Common myeloid progenitor, CD34-positive (primary cell): Measurements from ENCODE around the gene LYSMD1.

Experiments
- CTCF ChIA-PET: fragments of 350-600 bp; sonication (Branson Sonifier 250); formaldehyde crosslinking; loops from one replicate; lab custom pipeline; 2021; ENCODE audit warnings: antibody characterized with exemption; lab: Charles Lee
- POLR2A ChIA-PET: fragments of 350-600 bp; sonication (Branson Sonifier 250); formaldehyde crosslinking; loops from one replicate; lab custom pipeline; 2021; ENCODE audit warnings: antibody characterized with exemption; lab: Charles Lee
- DNase-seq, 3 donors: peaks; one replicate each; pipeline versions ENCODE4 v3.0.0 to v3.0.0-alpha.2; 2013
- H3K27ac ChIP-seq, 2 experiments: 1 replicate in 1 of 2; 2 replicates in 1 of 2; pipeline ENCODE4 v1.7.0; 2013; ENCODE audit warnings: inconsistent platforms in 2 of 2, low read length in 2 of 2, mild to moderate bottlenecking in 2 of 2, low read depth in 1 of 2, moderate library complexity in 1 of 2; ENCODE audit not compliant: severe bottlenecking in 2 of 2, insufficient read depth in 1 of 2, poor library complexity in 1 of 2
- H3K27me3 ChIP-seq, 5 experiments: replicated peaks in 2 of 5; 1 replicate in 3 of 5; 2 replicates in 2 of 5; pipeline versions ENCODE4 v1.6.1 to v1.7.0; 2013; ENCODE audit warnings: low read length in 4 of 5, mild to moderate bottlenecking in 2 of 5, moderate library complexity in 2 of 5, inconsistent platforms in 1 of 5; ENCODE audit not compliant: insufficient read depth in 5 of 5, control insufficient read depth in 4 of 5
- H3K36me3 ChIP-seq, 4 experiments: 1 replicate in 2 of 4; 2 replicates in 2 of 4; pipeline versions ENCODE4 v1.6.1 to v1.7.0; 2013; ENCODE audit warnings: low read length in 3 of 4, control low read depth in 1 of 4, mild to moderate bottlenecking in 1 of 4; ENCODE audit not compliant: control insufficient read depth in 4 of 4, insufficient read depth in 4 of 4
- H3K4me1 ChIP-seq, 4 experiments: 1 replicate in 3 of 4; 2 replicates in 1 of 4; pipeline versions ENCODE4 v1.6.1 to v1.7.1; 2013; ENCODE audit warnings: low read length in 3 of 4, mild to moderate bottlenecking in 3 of 4, control low read depth in 1 of 4, inconsistent platforms in 1 of 4, moderate library complexity in 1 of 4; ENCODE audit not compliant: control insufficient read depth in 4 of 4, insufficient read depth in 4 of 4; ENCODE audit errors: control extremely low read depth in 1 of 4
- H3K4me3 ChIP-seq, 7 experiments: 1 replicate in 4 of 7; 2 replicates in 3 of 7; pipeline versions ENCODE4 v1.5.1 to v1.7.0; 2013; ENCODE audit warnings: mild to moderate bottlenecking in 7 of 7, low read length in 6 of 7, moderate library complexity in 6 of 7, inconsistent platforms in 2 of 7, low read depth in 2 of 7, control low read depth in 1 of 7; ENCODE audit not compliant: insufficient read depth in 4 of 7, control insufficient read depth in 1 of 7; ENCODE audit errors: extremely low read depth in 1 of 7
- H3K9me3 ChIP-seq, 5 experiments: 1 replicate in 4 of 5; 2 replicates in 1 of 5; pipeline versions ENCODE4 v1.6.1 to v1.7.1; 2013; ENCODE audit warnings: low read length in 4 of 5, mild to moderate bottlenecking in 2 of 5, inconsistent platforms in 1 of 5, low read depth in 1 of 5, moderate library complexity in 1 of 5; ENCODE audit not compliant: control insufficient read depth in 4 of 5, insufficient read depth in 2 of 5; ENCODE audit errors: control extremely low read depth in 1 of 5
- WGBS: methylation state at CpG from one replicate; pipeline ENCODE4 v1.1.5; 2013; ENCODE audit not compliant: insufficient coverage; 5-methylcytosine and 5-hydroxymethylcytosine counted together

Gene LYSMD1

DNA sequence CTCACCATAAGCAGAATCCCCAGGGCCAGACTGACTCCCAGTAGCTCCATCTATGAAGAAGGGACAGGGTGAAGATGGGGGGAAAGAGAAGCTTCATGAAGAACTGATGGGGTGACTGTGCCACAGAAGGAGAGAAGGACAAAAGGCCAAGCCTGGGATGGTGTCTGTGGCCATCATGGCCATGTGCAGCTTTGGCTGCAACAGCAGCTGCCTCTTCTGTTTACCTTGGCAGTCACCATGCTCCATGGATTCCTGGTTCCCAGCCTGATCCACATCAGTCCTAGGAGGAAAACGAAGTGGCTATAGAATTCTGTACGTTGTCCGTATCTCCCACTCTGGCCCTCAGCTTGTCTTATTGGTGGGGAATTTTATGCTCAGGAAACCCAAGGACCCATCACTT is 31.3 kb downstream of the LYSMD1 start:
- POLR2A ChIA-PET, result interaction anchor here (0.6 to 0.8 kb wide), 2 partner anchors 16 to 95 kb away, joined by 5 read pairs; no protein-coding TSS in a partner anchor
- no CpG with 5 or more reads among the region's 3 CpGs for WGBS

DNA sequence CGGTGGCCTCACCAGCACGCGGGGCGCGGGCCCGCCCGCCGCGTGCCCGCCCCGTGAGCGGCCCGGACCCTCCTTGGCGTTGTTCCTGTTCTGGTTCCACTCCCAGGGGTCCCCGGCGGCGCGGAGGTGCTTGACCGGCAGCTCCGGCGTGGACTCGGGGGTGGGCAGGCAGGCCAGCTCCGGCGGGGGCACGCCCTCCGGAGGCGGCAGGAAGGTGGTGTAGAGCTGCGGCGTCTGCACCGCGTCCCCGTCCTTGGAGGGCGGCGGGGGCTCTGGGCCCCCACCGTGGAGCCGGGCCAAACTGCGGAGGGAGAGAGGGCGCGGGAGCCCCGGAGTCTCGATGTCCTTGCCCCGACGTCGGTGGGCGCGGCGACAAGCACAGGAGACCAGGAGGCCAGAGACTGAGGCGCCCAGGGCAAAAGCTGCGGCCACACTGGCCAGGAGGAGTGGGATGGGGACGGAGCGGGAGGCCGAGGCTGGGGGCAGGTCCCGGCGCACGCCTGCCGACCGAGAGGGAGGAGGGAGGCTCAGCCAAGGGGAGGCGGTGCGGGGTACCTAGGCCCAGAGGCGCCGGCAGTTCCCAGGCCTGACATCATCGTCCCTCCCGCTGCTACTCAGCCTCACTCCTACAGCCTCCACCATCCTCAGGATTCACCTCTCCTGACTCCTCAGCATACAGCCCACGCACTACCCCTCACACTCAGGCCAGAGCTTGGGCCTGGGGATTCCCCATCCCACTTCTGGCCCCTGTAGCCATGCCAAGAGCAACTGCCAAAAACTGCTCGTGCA is 32.5 kb downstream of the LYSMD1 start:
- H3K36me3 ChIP-seq, result peaks cover 0 to 16% (median 7%) of the 10 kb centered on the region in 4 experiments
- no peaks in the 10 kb centered on the region for H3K9me3 ChIP-seq
- no peak overlapping the region for H3K4me3 ChIP-seq
- H3K4me1 ChIP-seq, result peaks cover 0 to 9% (median 5%) of the 10 kb centered on the region in 4 experiments
- no peak for DNase-seq
- H3K27me3 ChIP-seq, result peaks cover 0 to 4% (median 0%) of the 10 kb centered on the region in 5 experiments
- ChIA-PET POLR2A (interaction anchor here (0.9 kb wide), 1 partner anchor 11 kb away, joined by 4 read pairs; no protein-coding TSS in a partner anchor), CTCF (interaction anchor here (0.6 to 1.2 kb wide), 3 partner anchors 11 to 111 kb away, joined by 3 to 4 read pairs (median 3); no protein-coding TSS in a partner anchor)
- WGBS, result 92% methylated on average over 45 of the region's 65 CpGs
- no peak overlapping the region for H3K27ac ChIP-seq

More for the DNA sequence above, 31.3 kb downstream of the LYSMD1 start:
- Histone ChIP-seq H3K4me3 (no peak overlapping the region), H3K4me1 (peaks cover 0 to 9% (median 5%) of the 10 kb centered on the region in 4 experiments), H3K9me3 (no peaks in the 10 kb centered on the region), H3K27me3 (peaks cover 0 to 6% (median 0%) of the 10 kb centered on the region in 5 experiments), H3K36me3 (peaks cover 0 to 18% (median 7%) of the 10 kb centered on the region in 4 experiments), H3K27ac (no peak overlapping the region)
- DNase-seq, result no peak
- CTCF ChIA-PET, result interaction anchor here (1.1 to 5.1 kb wide), 4 partner anchors 9 to 38 kb away, joined by 3 to 33 read pairs (median 4); partner anchors contain the start of gene TNFAIP8L2

DNA sequence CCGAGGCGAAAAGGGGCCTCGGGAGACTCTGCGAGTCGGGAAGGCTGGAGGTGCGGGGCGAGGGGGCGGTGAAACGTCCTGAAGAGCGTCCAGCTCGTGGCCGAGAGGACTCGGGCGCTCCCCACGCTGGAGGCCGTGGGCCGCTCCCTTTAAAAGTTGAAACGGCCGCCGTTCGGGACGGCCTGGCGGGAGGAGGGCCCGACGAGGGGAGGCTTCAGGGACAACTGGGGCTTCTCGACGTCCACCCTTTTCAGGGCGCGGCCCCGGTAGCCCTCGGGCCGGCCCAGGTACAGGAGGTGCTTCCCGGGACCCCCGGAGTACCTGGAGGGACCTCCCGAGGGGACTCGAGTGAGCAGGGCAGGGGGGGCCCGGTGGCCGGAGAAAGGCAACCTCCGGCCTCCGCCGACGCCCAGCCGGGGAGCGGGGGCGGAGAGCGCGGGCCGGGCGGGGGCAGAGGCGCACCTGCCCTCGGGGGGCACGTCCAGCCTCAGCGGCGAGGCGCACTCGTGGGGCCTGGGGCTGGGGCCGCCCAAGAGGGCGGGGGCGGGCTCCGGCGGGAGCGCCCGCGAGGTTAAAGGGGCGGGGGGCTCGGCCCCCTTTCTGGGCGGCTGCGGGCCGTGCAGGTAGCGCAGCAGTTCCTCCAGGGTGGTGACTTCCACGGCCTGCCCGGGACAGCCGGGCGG is 33.2 kb downstream of the LYSMD1 start:
- no peak for DNase-seq
- CTCF ChIA-PET, result interaction anchor here (0.6 to 5.1 kb wide), 4 partner anchors 10 to 110 kb away, joined by 3 to 26 read pairs (median 8); partner anchors contain the start of gene TNFAIP8L2
- no peaks in the 10 kb centered on the region for H3K9me3 ChIP-seq
- H3K27me3 ChIP-seq, result peaks cover 0 to 4% (median 0%) of the 10 kb centered on the region in 5 experiments
- H3K4me3 ChIP-seq, result no peak overlapping the region
- POLR2A ChIA-PET, result interaction anchor here (0.9 kb wide), 1 partner anchor 11 kb away, joined by 4 read pairs; no protein-coding TSS in a partner anchor
- H3K36me3 ChIP-seq, result peaks cover 0 to 16% (median 5%) of the 10 kb centered on the region in 4 experiments
- no peak overlapping the region for H3K27ac ChIP-seq
- H3K4me1 ChIP-seq, result peaks cover 0 to 9% (median 5%) of the 10 kb centered on the region in 4 experiments
- WGBS, result 97% methylated on average over 66 of the region's 74 CpGs

DNA sequence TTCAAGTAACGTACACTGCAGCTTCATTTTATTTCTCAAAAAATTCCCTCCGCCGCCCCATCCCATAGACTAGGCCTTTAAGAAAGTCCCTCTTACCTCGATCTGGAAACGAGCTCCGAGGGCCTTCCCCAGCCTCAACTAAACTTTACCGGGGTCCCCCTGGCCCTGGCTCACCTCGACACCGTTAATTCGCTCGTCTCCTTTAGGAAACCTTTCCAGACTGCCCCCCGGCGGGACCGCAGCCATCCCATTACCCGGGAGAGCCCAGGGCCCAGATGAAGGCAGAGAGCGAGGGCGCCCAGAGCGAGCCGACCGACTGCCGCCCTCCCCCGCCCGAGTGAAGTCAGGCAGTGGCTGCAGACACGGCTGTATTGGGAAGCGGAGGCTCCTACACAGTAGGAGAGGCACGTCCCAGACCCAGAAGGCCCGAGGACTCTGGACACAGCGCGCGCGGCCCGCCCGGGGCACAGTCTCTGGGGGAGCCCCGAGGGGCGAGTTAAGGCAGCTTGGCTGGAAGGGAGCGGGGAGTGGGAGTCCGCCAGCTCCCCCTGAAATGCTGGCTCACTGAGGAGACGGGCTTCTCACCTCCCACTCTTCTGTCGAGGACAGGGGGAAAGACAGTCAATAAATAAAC is 33.9 kb downstream of the LYSMD1 start:
- peak overlapping the region in 5 of 7 experiments; percentile 38 to 74 (median 60) for H3K4me3 ChIP-seq
- H3K36me3 ChIP-seq, result peaks cover 0 to 16% (median 5%) of the 10 kb centered on the region in 4 experiments
- H3K9me3 ChIP-seq, result no peaks in the 10 kb centered on the region
- ChIA-PET CTCF (interaction anchor here (1.2 to 5.1 kb wide), 5 partner anchors 10 to 29 kb away, joined by 3 to 26 read pairs (median 10); partner anchors contain the start of gene TNFAIP8L2), POLR2A (interaction anchor here (0.6 to 1.7 kb wide), 3 partner anchors 11 to 267 kb away, joined by 3 to 4 read pairs (median 3); partner anchors contain the start of gene PSMB4)
- 78% methylated on average over 27 of the region's 39 CpGs for WGBS
- peaks cover 0 to 4% (median 0%) of the 10 kb centered on the region in 5 experiments for H3K27me3 ChIP-seq
- H3K27ac ChIP-seq, result peak overlapping the region in 1 of 2 experiments; percentile 26
- peaks cover 0 to 9% (median 5%) of the 10 kb centered on the region in 4 experiments for H3K4me1 ChIP-seq
- no peak for DNase-seq

DNA sequence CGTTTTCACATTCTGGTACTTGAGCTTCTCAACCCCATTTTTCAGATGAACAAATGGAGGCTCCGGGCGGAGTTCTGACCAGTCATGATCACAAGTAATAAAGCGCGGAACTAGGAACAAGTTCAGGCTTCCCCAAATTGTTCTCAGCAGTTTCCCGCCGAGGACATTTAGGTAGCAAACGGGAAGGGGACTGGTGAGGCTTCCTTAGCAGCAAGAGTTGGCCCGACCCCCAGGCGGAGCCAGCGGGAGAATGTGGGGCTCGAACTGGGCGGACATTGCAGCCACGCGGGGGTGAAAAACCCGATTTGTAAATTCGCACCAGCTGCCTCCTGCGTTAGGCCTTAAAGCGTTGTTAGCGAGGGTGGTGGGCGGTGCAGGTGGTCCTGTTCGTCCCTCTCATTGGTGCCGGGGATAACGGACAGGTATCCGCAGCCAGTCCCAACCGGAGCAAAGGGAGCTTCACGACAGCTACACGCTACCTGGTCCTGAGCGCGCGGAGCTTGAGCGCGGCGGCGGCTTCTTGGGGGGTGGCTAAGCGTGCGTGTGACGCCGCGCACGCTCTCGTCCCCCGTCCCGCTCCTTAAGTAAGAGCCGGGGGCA is 34.6 kb downstream of the LYSMD1 start:
- ChIA-PET CTCF (interaction anchor here (1.2 to 5.1 kb wide), 6 partner anchors 9 to 31 kb away, joined by 3 to 26 read pairs (median 8); partner anchors contain the start of gene TNFAIP8L2), POLR2A (interaction anchor here (0.7 to 1.7 kb wide), 2 partner anchors 12 to 268 kb away, joined by 3 to 4 read pairs; partner anchors contain the start of gene PSMB4)
- Histone ChIP-seq H3K36me3 (peaks cover 0 to 9% (median 3%) of the 10 kb centered on the region in 4 experiments), H3K4me1 (peaks cover 0 to 9% (median 5%) of the 10 kb centered on the region in 4 experiments), H3K4me3 (peak overlapping the region in 6 of 7 experiments; percentile 5 to 74 (median 50)), H3K27ac (peak overlapping the region in 1 of 2 experiments; percentile 26), H3K27me3 (peaks cover 0 to 4% (median 0%) of the 10 kb centered on the region in 5 experiments), H3K9me3 (no peaks in the 10 kb centered on the region)
- peak; percentile 95 to 98 (median 97) for DNase-seq
- WGBS, result under 1% methylated on average over 44 of the region's 45 CpGs

DNA sequence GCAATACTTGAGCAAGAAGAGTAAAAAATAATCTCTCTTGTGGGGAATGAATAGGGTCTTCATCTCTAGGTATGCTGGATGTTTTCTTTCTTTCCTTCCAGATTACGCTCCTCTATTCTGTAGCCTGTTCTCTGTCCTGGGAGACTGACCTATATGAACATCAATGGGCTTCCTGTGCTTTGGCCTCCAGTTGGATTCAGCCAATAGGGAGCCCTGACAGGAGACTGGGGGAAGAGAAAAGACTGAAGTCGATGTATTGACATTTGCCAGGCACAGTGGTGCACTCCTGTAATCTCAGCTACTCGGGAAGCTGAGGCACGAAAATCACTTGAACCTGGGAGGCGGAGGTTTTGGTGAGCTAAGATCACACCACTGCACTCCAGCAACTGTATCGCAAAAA is 36.9 kb downstream of the LYSMD1 start:
- ChIA-PET POLR2A (interaction anchor here (0.6 kb wide), 1 partner anchor 454 kb away, joined by 3 read pairs; no protein-coding TSS in a partner anchor), CTCF (interaction anchor here (0.6 to 5.1 kb wide), 5 partner anchors 9 to 103 kb away, joined by 3 to 26 read pairs (median 4); partner anchors contain the start of gene TNFAIP8L2)
- H3K27ac ChIP-seq, result no peak overlapping the region
- WGBS, result 100% methylated on average over 1 of the region's 6 CpGs
- no peaks in the 10 kb centered on the region for H3K9me3 ChIP-seq
- peaks cover 0 to 4% (median 0%) of the 10 kb centered on the region in 5 experiments for H3K27me3 ChIP-seq
- no peak for DNase-seq
- peaks cover 0 to 9% (median 5%) of the 10 kb centered on the region in 4 experiments for H3K4me1 ChIP-seq
- peaks cover 0 to 2% (median 0%) of the 10 kb centered on the region in 4 experiments for H3K36me3 ChIP-seq
- H3K4me3 ChIP-seq, result no peak overlapping the region
